NB4 (cell line): Measurements from ENCODE around the gene EFCAB6.

ENCODE experiments used
- DNase-seq: peaks from one replicate; pipeline ENCODE4 v3.0.0; 2010; ENCODE audit warnings: low read depth
- H3K4me3 ChIP-seq: one replicate; pipeline ENCODE4 v1.5.1; 2011; ENCODE audit warnings: mild to moderate bottlenecking, low read depth, low read length, moderate library complexity
- CTCF ChIP-seq: IDR thresholded peaks from one replicate; pipeline ENCODE4 v1.5.1; 2012; ENCODE audit warnings: low read depth, low read length
- MAX ChIP-seq: IDR thresholded peaks from 2 replicates; pipeline ENCODE4 v1.6.1; 2011; ENCODE audit warnings: low read depth, low read length
- MYC ChIP-seq: IDR thresholded peaks from 2 replicates; pipeline ENCODE4 v1.6.1; 2011; ENCODE audit warnings: low read depth, low read length
- POLR2A ChIP-seq: IDR thresholded peaks from 2 replicates; pipeline ENCODE4 v1.6.1; 2011; ENCODE audit warnings: mild to moderate bottlenecking; ENCODE audit not compliant: insufficient read length; ENCODE audit errors: extremely low read depth

The EFCAB6 gene

GRCh38 chr22:43600265-43600664 lies 211.8 kb downstream of the EFCAB6 start:
- TF ChIP-seq POLR2A = no peak
- no peak for TF ChIP-seq CTCF
- TF ChIP-seq MAX = no peak
- TF ChIP-seq MYC = no peak
- no peak for DNase-seq
- no peak overlapping the region for H3K4me3 ChIP-seq

- no peak for TF ChIP-seq CTCF
- no peak for TF ChIP-seq MAX
- TF ChIP-seq POLR2A = no peak
- TF ChIP-seq MYC = no peak
- no peak for DNase-seq
- H3K4me3 ChIP-seq = no peak overlapping the region
Observed at GRCh38 chr22:43592476-43592875, 219.6 kb downstream of the EFCAB6 start.

- no peak for TF ChIP-seq MAX
- no peak for TF ChIP-seq CTCF
- no peak for TF ChIP-seq POLR2A
- TF ChIP-seq MYC = no peak
- no peak overlapping the region for H3K4me3 ChIP-seq
- no peak for DNase-seq
Observed at GRCh38 chr22:43591380-43591779, 220.7 kb downstream of the EFCAB6 start.

GRCh38 chr22:43587574-43587973 lies 224.5 kb downstream of the EFCAB6 start:
- no peak for TF ChIP-seq MAX
- TF ChIP-seq CTCF = no peak
- no peak for TF ChIP-seq POLR2A
- TF ChIP-seq MYC = no peak
- H3K4me3 ChIP-seq = no peak overlapping the region
- no peak for DNase-seq

- TF ChIP-seq CTCF (no peak), MYC (no peak), POLR2A (no peak), MAX (no peak)
- no peak overlapping the region for H3K4me3 ChIP-seq
Observed at GRCh38 chr22:43583501-43583900, 228.6 kb downstream of the EFCAB6 start.

GRCh38 chr22:43582394-43582793 lies 229.7 kb downstream of the EFCAB6 start:
- TF ChIP-seq POLR2A (no peak), MYC (no peak), CTCF (no peak), MAX (no peak)
- no peak overlapping the region for H3K4me3 ChIP-seq
- DNase-seq = no peak

More at GRCh38 chr22:43583501-43583900, 228.6 kb downstream of the EFCAB6 start:
- DNase-seq = no peak
